HL-60 (cell line): Measurements from ENCODE around the gene HEYL.

ENCODE experiments used
- DNase-seq, 2 experiments: peaks; one replicate each; pipeline ENCODE4 v3.0.0-alpha.2; 2010 to 2020; ENCODE audit warnings: low read depth in 1 of 2, low spot score in 1 of 2
- H3K27ac ChIP-seq: fragments of 250-450 bp; sonication (Bioruptor Pico); replicated peaks from 2 replicates; pipeline ENCODE4 v1.5.1; 2020; ENCODE audit warnings: mild to moderate bottlenecking, moderate library complexity
- H3K27me3 ChIP-seq: fragments of 250-450 bp; sonication (Bioruptor Pico); 2 replicates; pipeline ENCODE4 v1.5.1; 2021; ENCODE audit warnings: mild to moderate bottlenecking, moderate library complexity; ENCODE audit not compliant: insufficient read depth, poor library complexity, severe bottlenecking
- H3K4me3 ChIP-seq: replicated peaks from 2 replicates; pipeline ENCODE4 v1.5.1; 2011; ENCODE audit warnings: mild to moderate bottlenecking, control low read depth, low read length; ENCODE audit not compliant: insufficient read depth
- CTCF ChIP-seq: IDR thresholded peaks from one replicate; pipeline ENCODE4 v1.5.1; 2011; ENCODE audit warnings: low read length, control low read depth, inconsistent platforms; ENCODE audit not compliant: insufficient read depth
- GABPA ChIP-seq: IDR thresholded peaks from 2 replicates; pipeline ENCODE4 v1.6.1; 2012; ENCODE audit warnings: low read depth
- POLR2AphosphoS5 ChIP-seq: IDR thresholded peaks from 2 replicates; pipeline ENCODE4 v1.6.1; 2012; ENCODE audit warnings: low read depth
- REST ChIP-seq: IDR thresholded peaks from 2 replicates; pipeline ENCODE4 v1.6.1; 2012; ENCODE audit warnings: low read depth; ENCODE audit not compliant: insufficient replicate concordance
- SPI1 ChIP-seq: IDR thresholded peaks from 2 replicates; pipeline ENCODE4 v1.6.1; 2012; ENCODE audit warnings: low read depth, mild to moderate bottlenecking, borderline replicate concordance

The HEYL gene

GRCh38 chr1:39637361-39637760 is 2.1 kb downstream of the HEYL start:
- DNase-seq, result no peak
- no peak for TF ChIP-seq GABPA
- TF ChIP-seq CTCF, result no peak
- no peak for TF ChIP-seq REST
- no peak overlapping the region for H3K4me3 ChIP-seq
- peaks cover 33% of the 10 kb centered on the region for H3K27me3 ChIP-seq
- no peak overlapping the region for H3K27ac ChIP-seq

- TF ChIP-seq CTCF, result no peak
- TF ChIP-seq REST, result no peak
- no peak for TF ChIP-seq POLR2AphosphoS5
- no peak for TF ChIP-seq GABPA
- TF ChIP-seq SPI1, result no peak
- no peak overlapping the region for H3K27ac ChIP-seq
- no peak overlapping the region for H3K4me3 ChIP-seq
- no peak for DNase-seq
- peaks cover 33% of the 10 kb centered on the region for H3K27me3 ChIP-seq
These were observed 3.6 kb downstream of the HEYL start for GRCh38 chr1:39635871-39636210.

GRCh38 chr1:39635205-39635870 is 4.1 kb downstream of the HEYL start:
- Histone ChIP-seq H3K4me3 (no peak overlapping the region), H3K27ac (no peak overlapping the region), H3K27me3 (peaks cover 29% of the 10 kb centered on the region)

More at GRCh38 chr1:39635205-39635870, 4.1 kb downstream of the HEYL start:
- no peak for DNase-seq
- TF ChIP-seq CTCF, result no peak
- no peak for TF ChIP-seq GABPA
- TF ChIP-seq SPI1, result no peak
- TF ChIP-seq REST, result no peak
- no peak for TF ChIP-seq POLR2AphosphoS5
